Measurements from ENCODE around the gene BATF.

BATF gene

DNA sequence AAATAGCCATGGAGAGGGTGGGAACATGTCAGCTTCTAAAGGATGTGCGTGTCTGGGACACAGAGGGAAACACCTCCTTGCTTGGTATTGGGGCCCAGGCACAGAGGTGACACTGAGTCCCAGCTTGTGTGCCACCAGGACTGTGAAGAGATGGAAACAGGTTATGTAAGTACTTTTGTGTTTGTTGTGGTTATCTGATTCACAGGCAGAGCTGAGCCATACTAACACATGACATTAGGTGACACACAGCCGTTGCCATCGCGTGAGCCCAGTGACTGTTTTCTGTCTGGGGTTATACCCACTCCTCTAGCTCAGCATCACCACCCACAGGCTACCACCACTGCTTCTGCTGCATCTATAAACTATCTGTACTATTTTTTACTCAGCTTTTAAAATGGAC lies 44.1 kb downstream of the BATF start:
- CTCF ChIA-PET: interaction anchor here (0.7 to 3.8 kb wide), 16 partner anchors 9 to 256 kb away, joined by 3 to 34 read pairs (median 4); partner anchors contain the start of genes BATF and FLVCR2
- Mint-ChIP-seq H3K4me3 (no peak overlapping the region), H3K9me3 (no peaks in the 10 kb centered on the region), H3K27ac (peak overlapping the region; percentile 90), H3K4me1 (peaks cover 58% of the 10 kb centered on the region), H3K27me3 (no peaks in the 10 kb centered on the region), H3K36me3 (no peaks in the 10 kb centered on the region)
- DNase-seq: peak; percentile 81

DNA sequence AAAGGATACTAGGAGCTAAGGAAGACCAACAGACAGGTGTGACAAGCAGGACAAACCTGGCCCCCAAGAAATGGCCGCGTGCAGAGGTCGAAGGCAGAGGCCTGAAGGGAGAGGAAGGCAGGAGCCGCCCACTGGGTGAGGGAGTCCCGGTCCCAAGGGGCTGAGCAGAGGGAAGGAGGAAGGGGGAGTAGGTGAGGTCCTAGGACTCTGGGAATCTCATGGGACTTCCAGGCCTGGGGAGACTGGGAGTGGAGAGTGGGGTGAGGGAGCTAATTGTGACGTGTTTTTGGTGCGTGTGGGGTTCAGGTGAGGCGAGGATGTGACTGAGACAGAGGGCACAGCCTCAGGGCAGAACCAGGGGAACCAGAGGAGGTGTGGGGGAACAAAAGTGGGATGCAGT lies 44.5 kb downstream of the BATF start:
- no peaks in the 10 kb centered on the region for H3K9me3 Mint-ChIP-seq
- no peaks in the 10 kb centered on the region for H3K27me3 Mint-ChIP-seq
- no peak overlapping the region for H3K4me3 Mint-ChIP-seq
- DNase-seq: no peak
- peaks cover 53% of the 10 kb centered on the region for H3K4me1 Mint-ChIP-seq
- no peaks in the 10 kb centered on the region for H3K36me3 Mint-ChIP-seq
- peak overlapping the region; percentile 90 for H3K27ac Mint-ChIP-seq
- CTCF ChIA-PET: interaction anchor here (0.7 to 3.8 kb wide), 16 partner anchors 8 to 256 kb away, joined by 3 to 34 read pairs (median 4); partner anchors contain the start of genes BATF and FLVCR2

DNA sequence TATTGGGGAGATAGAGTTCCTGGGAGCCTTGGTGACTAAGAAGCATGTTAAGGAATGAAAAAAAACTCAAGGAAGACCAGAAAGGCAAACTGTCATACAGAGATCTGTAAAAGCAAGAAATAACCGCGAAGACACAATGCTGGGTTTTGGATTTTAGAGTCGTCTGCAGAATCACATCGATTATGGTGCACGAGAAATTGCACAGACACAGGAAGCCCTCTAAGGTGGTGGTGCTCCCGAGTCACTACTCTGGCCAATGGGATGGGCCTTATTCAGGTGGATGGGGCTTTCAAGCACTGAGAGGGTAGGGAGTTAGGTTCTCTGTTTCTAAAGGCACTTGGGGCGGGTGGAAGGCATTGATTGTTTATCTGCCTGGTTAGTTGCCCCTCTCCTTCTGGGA lies 45.9 kb downstream of the BATF start:
- H3K27me3 Mint-ChIP-seq: peaks cover 3% of the 10 kb centered on the region
- peak overlapping the region; percentile 63 for H3K27ac Mint-ChIP-seq
- CTCF ChIA-PET: interaction anchor here (3.7 to 3.8 kb wide), 2 partner anchors 7 to 10 kb away, joined by 15 to 34 read pairs; partner anchors contain the start of gene FLVCR2
- no peak overlapping the region for H3K4me3 Mint-ChIP-seq
- H3K36me3 Mint-ChIP-seq: no peaks in the 10 kb centered on the region
- no peak for DNase-seq
- H3K9me3 Mint-ChIP-seq: no peaks in the 10 kb centered on the region
- peaks cover 46% of the 10 kb centered on the region for H3K4me1 Mint-ChIP-seq

DNA sequence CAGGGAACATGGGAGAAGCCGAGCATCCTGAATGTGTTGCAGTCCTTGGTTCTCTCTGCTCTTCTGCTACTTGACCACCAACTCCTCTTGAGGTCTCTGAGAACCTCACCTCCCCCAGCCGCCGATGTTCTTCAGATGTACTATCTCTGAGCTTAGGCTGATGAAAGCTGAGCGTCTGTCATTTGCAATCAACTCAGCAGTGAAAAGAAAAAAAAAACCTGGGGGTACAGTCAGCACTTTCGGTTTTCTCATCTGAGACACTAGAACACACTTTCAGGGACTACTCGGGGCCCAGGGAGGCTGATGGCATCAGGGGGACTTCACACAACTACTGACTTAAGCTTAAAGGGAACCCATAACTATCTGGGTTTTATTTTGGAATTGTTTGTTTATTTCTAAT lies 46.5 kb downstream of the BATF start:
- peaks cover 3% of the 10 kb centered on the region for H3K27me3 Mint-ChIP-seq
- no peaks in the 10 kb centered on the region for H3K9me3 Mint-ChIP-seq
- H3K4me3 Mint-ChIP-seq: no peak overlapping the region
- CTCF ChIA-PET: interaction anchor here (1.1 to 3.8 kb wide), 3 partner anchors 8 to 86 kb away, joined by 3 to 34 read pairs (median 15); partner anchors contain the start of gene FLVCR2
- peak overlapping the region; percentile 24 for H3K27ac Mint-ChIP-seq
- DNase-seq: no peak
- no peaks in the 10 kb centered on the region for H3K36me3 Mint-ChIP-seq
- H3K4me1 Mint-ChIP-seq: peaks cover 46% of the 10 kb centered on the region

DNA sequence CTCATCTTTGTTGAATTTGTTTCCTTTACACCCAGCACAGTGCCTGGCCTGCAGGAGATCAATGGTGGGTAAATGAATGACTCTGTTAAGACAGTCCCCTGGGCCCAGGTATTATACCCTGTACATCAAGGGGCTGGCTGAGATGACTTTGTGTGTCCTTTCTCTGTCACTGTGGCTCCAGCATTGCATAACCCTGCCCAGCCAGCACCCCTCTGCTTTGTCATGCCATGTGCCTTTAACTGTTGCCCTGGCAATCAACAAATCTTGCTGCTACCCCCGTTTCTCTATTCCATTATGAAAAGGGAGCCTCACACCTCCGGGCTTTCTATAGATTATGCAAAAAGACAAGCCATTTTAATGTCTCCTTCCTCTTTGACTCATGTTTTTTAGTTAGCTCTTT lies 48.5 kb downstream of the BATF start:
- H3K4me3 Mint-ChIP-seq: no peak overlapping the region
- no peak for DNase-seq
- H3K4me1 Mint-ChIP-seq: peaks cover 31% of the 10 kb centered on the region
- no peak overlapping the region for H3K27ac Mint-ChIP-seq
- CTCF ChIA-PET: interaction anchor here (0.7 to 3.7 kb wide), 3 partner anchors 10 to 84 kb away, joined by 4 to 15 read pairs (median 10); no protein-coding TSS in a partner anchor
- peaks cover 3% of the 10 kb centered on the region for H3K27me3 Mint-ChIP-seq
- H3K36me3 Mint-ChIP-seq: no peaks in the 10 kb centered on the region
- H3K9me3 Mint-ChIP-seq: no peaks in the 10 kb centered on the region

DNA sequence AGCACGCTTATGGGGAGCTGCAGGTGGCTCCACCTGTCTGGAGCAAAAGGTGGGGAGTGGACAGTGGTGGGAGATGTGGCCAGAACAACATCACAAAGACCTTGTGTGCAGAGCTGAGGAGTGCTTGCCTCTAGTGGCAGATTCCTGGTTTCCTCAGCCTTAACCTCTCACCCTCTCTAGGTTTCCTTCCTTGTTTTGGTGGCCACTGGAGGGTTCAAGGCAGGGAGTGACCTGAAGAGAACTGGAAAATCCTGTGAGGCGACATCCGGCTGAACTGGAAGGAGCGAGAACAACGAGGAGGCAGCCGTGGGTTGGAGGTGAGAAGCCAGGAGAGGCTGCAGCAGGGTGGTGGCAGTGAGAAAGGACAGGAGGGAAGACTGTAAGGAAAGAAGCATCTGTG lies 49.8 kb downstream of the BATF start:
- Mint-ChIP-seq H3K27me3 (peaks cover 3% of the 10 kb centered on the region), H3K4me3 (no peak overlapping the region), H3K27ac (no peak overlapping the region), H3K36me3 (no peaks in the 10 kb centered on the region), H3K9me3 (no peaks in the 10 kb centered on the region), H3K4me1 (peaks cover 18% of the 10 kb centered on the region)
- no peak for DNase-seq
- CTCF ChIA-PET: interaction anchor here (1.1 to 2.4 kb wide), 2 partner anchors 83 to 411 kb away, joined by 3 to 10 read pairs; no protein-coding TSS in a partner anchor

DNA sequence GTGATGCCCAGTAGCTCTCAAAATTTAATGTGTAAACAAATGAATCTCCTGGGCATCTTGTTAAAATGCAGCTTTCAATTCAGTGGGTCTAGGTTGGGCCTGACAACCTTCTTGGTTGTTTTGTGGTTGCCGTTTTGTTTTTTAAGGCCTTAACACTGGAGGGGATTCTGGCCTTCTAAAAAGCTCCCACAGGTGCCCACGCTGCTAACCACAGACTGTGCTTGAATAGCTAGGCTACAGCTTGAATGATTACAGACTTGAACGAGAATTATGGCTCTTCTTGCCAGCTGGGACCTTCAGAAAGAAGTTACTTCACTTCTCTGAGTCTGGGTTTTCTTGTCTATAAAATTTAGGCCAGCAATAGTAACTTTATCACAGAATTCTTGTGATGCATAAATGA lies 54.8 kb downstream of the BATF start:
- H3K27me3 Mint-ChIP-seq: peaks cover 2% of the 10 kb centered on the region
- H3K9me3 Mint-ChIP-seq: no peaks in the 10 kb centered on the region
- no peak for DNase-seq
- H3K27ac Mint-ChIP-seq: no peak overlapping the region
- CTCF ChIA-PET: interaction anchor here (0.7 to 6.8 kb wide), 31 partner anchors 9 to 405 kb away, joined by 3 to 159 read pairs (median 4); partner anchors contain the start of gene TGFB3
- no peaks in the 10 kb centered on the region for H3K36me3 Mint-ChIP-seq
- H3K4me1 Mint-ChIP-seq: peaks cover 20% of the 10 kb centered on the region
- peak overlapping the region; percentile 81 for H3K4me3 Mint-ChIP-seq

DNA sequence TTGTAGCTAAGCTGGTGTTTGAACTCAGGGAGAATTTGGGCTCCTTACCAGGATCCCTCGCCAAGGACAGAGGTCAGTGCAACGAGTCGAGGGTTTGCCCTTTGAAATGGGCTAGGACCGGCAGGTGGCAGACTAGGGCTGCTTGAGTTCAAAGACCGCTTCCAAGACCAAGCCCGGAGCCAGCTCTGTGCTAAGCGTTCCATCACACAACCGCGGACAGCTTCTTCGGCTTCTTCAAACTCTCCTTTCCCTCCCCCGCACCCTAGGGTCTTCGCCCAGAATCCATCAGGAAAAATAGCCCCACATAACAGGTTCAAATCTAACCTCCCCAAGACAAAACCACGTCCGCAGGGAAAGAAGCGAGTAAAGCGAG lies 55.4 kb downstream of the BATF start:
- CTCF ChIA-PET: interaction anchor here (0.8 to 6.8 kb wide), 29 partner anchors 10 to 405 kb away, joined by 3 to 159 read pairs (median 4); partner anchors contain the start of gene TGFB3
- Mint-ChIP-seq H3K36me3 (no peaks in the 10 kb centered on the region), H3K4me1 (peaks cover 20% of the 10 kb centered on the region), H3K9me3 (no peaks in the 10 kb centered on the region), H3K27me3 (no peaks in the 10 kb centered on the region), H3K4me3 (peak overlapping the region; percentile 81), H3K27ac (peak overlapping the region; percentile 81)
- peak; percentile 83 for DNase-seq

DNA sequence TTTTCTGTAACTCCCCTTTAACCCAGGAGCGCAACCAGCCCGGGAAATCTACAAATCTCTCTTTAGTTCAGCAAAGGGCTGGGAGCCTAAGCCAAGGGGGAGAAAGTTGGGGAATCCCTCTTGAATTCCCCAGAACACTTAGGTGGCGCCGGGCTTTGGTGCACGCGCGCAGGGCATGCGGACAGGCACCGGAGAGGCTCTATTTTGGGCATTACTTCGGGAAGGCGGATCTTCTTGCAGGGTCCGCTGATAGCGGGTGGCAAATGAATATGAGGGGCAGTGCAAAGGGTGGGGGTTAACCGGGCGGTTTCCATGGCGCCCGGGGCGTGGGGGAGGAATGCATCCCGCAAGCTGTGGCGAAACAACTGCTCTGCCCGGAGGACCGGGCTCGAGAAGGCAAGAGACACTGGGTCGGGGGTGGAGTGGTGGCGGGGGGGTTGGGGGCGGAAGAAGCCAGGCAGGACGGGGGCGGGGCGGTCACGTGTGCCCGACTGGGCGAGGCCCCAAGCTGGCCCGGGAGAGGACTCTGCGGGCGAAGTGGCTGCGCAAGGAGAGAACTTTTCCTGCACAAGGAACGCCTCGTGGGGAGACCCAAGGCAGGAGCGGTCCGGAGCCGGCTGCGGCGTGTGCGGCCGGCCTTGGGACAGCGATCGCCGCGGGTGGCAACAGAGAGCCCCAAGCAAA lies 56.0 kb downstream of the BATF start, which contains the start of gene FLVCR2:
Gene FLVCR2, plus strand, starts transcription at position 519 of the 684 bp plus-strand sequence. CDS start 353 bp downstream, outside the sequence.
- H3K4me3 Mint-ChIP-seq: peak within 1 kb of the TSS; percentile 81
- H3K27me3 Mint-ChIP-seq: no peaks in the 10 kb centered on the region
- no peaks in the 10 kb centered on the region for H3K36me3 Mint-ChIP-seq
- H3K27ac Mint-ChIP-seq: peak within 1 kb of the TSS; percentile 81
- CTCF ChIA-PET: interaction anchor here (0.8 to 6.8 kb wide), 23 partner anchors 10 to 404 kb away, joined by 3 to 159 read pairs (median 4); partner anchors contain the start of gene TGFB3
- H3K9me3 Mint-ChIP-seq: no peaks in the 10 kb centered on the region
- peaks cover 20% of the 10 kb centered on the region for H3K4me1 Mint-ChIP-seq
- DNase-seq: peak; percentile 74

DNA sequence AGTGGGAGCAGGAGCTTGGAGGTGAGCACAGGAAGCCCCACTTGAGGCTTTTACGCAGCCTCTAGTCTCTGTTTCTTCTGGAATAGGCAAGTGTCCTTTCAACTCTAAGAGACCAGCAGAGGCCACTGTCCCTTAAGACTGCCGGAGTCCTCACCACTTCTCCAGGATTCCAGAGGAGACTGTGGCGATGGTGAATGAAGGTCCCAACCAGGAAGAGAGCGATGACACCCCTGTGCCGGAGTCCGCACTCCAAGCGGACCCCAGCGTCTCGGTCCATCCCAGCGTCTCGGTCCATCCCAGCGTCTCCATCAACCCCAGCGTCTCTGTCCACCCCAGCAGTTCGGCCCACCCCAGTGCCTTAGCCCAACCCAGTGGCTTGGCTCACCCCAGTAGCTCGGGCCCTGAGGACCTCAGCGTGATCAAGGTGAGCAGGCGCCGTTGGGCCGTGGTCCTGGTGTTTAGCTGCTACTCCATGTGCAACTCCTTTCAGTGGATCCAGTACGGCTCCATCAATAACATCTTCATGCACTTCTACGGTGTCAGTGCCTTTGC lies 56.6 kb downstream of the BATF start:
- no peak for DNase-seq
- Mint-ChIP-seq H3K9me3 (no peaks in the 10 kb centered on the region), H3K36me3 (no peaks in the 10 kb centered on the region), H3K4me1 (peaks cover 20% of the 10 kb centered on the region), H3K27ac (no peak overlapping the region), H3K4me3 (peak overlapping the region; percentile 81), H3K27me3 (no peaks in the 10 kb centered on the region)
- CTCF ChIA-PET: interaction anchor here (0.8 to 6.8 kb wide), 9 partner anchors 11 to 403 kb away, joined by 3 to 159 read pairs (median 10); partner anchors contain the start of gene TGFB3

DNA sequence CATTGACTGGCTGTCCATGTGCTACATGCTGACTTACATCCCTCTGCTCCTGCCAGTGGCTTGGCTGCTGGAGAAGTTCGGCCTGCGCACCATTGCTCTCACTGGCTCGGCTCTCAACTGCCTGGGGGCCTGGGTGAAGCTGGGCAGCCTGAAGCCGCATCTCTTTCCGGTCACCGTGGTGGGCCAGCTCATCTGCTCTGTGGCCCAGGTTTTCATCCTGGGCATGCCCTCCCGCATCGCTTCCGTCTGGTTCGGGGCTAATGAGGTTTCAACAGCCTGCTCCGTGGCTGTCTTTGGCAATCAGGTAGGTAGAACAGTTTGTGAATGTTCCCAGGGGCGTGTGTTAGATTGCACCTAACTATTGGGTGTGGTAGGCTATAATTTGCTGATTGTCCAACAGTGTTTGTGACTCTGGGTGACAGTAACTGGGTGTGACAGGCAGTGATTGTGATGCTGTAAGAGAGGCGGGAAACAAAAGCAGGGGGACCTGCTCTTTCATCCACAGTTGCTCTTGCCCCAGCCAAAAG lies 57.1 kb downstream of the BATF start:
- Mint-ChIP-seq H3K27ac (no peak overlapping the region), H3K9me3 (no peaks in the 10 kb centered on the region), H3K4me1 (peaks cover 20% of the 10 kb centered on the region), H3K36me3 (no peaks in the 10 kb centered on the region), H3K27me3 (no peaks in the 10 kb centered on the region), H3K4me3 (peak overlapping the region; percentile 81)
- CTCF ChIA-PET: interaction anchor here (0.7 to 6.8 kb wide), 4 partner anchors 12 to 129 kb away, joined by 3 to 159 read pairs (median 19); no protein-coding TSS in a partner anchor
- DNase-seq: no peak

DNA sequence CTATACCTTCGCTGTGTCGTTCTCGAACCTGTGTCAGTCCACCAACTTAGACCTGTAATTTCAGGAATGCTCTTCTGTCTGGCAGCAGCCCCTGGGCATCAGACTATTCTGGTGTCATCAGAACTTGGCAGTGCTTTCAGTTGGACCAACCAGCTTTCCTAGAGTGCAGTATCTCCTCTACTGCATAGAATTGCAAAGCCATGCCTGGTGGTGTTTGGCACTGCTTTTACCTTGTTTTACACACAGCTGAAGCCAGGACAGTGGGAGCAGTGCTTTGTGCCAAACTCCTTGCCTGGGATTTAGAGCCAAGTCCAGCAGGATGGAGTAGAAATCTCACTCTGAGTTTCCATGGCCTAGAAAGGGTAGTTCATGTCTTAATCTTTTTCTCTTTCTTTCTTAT lies 57.6 kb downstream of the BATF start:
- no peaks in the 10 kb centered on the region for H3K36me3 Mint-ChIP-seq
- peak overlapping the region; percentile 81 for H3K4me3 Mint-ChIP-seq
- no peaks in the 10 kb centered on the region for H3K27me3 Mint-ChIP-seq
- DNase-seq: no peak
- CTCF ChIA-PET: interaction anchor here (0.7 to 6.8 kb wide), 2 partner anchors 75 to 129 kb away, joined by 4 to 159 read pairs; no protein-coding TSS in a partner anchor
- H3K4me1 Mint-ChIP-seq: peaks cover 20% of the 10 kb centered on the region
- H3K27ac Mint-ChIP-seq: no peak overlapping the region
- no peaks in the 10 kb centered on the region for H3K9me3 Mint-ChIP-seq

DNA sequence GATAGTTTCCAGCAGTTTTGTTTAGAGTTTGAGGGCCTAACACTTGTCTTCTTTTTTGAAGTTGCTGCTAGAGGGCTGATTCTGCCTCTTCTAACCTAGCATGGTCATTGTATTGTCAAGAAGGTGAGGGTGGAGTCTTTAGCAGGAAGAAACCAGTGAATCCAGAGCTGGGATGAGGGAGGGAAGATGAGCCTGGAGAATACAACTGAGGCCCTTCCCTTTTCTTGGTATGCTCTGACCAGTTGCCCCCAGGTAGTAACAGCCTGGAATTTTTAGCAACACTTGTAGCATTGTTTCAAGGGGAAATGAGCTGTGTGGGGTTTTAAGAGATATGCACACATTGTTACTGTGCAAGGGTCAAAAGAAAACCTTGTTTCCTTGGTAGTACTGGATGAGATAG lies 65.1 kb downstream of the BATF start:
- no peak overlapping the region for H3K27ac Mint-ChIP-seq
- no peak overlapping the region for H3K4me3 Mint-ChIP-seq
- H3K36me3 Mint-ChIP-seq: no peaks in the 10 kb centered on the region
- H3K27me3 Mint-ChIP-seq: no peaks in the 10 kb centered on the region
- no peaks in the 10 kb centered on the region for H3K4me1 Mint-ChIP-seq
- DNase-seq: no peak
- H3K9me3 Mint-ChIP-seq: peaks cover 7% of the 10 kb centered on the region
- CTCF ChIA-PET: interaction anchor here (1.1 to 1.5 kb wide), 3 partner anchors 8 to 69 kb away, joined by 3 to 6 read pairs (median 4); no protein-coding TSS in a partner anchor

DNA sequence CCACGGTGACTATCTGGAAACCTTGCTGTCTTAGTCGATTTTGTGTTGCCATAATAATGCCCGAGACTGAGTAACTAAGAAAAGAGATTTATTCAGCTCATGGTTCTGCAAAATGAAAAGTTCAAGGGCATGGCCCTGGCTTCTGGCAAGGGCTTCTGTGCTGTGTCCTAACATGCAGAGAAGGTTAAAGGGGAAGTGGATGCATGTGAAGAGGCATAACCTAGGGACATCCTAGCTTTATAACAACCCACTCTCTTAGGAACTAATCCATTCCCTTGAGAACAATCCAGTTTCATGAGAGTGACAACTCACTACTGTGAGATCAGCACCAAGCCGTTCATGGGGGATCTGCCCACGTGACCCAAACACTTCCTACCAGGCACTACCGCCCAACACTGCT lies 67.7 kb downstream of the BATF start:
- Mint-ChIP-seq H3K4me3 (no peak overlapping the region), H3K27ac (no peak overlapping the region), H3K36me3 (no peaks in the 10 kb centered on the region), H3K27me3 (no peaks in the 10 kb centered on the region), H3K9me3 (peaks cover 7% of the 10 kb centered on the region), H3K4me1 (no peaks in the 10 kb centered on the region)
- CTCF ChIA-PET: no interaction called here
- no peak for DNase-seq

All from activated naive CD4-positive, alpha-beta T cell treated with anti-CD3 and anti-CD28 coated beads, Interleukin-2, amount 10 ng/mL, durations not matched to agents 7 days and 5 days (primary cell).